Retina (tissue), 1 donor: ENCODE results near the gene PBLD.
"Not testable (repeated sequence)": the region's sequence is repeated elsewhere in the genome, so short reads cannot be mapped to it uniquely, and the experiment has no call there.

Source experiments
- DNase-seq: peaks from one replicate; pipeline ENCODE4 v3.0.0-alpha.2; 2016

The PBLD gene

DNA sequence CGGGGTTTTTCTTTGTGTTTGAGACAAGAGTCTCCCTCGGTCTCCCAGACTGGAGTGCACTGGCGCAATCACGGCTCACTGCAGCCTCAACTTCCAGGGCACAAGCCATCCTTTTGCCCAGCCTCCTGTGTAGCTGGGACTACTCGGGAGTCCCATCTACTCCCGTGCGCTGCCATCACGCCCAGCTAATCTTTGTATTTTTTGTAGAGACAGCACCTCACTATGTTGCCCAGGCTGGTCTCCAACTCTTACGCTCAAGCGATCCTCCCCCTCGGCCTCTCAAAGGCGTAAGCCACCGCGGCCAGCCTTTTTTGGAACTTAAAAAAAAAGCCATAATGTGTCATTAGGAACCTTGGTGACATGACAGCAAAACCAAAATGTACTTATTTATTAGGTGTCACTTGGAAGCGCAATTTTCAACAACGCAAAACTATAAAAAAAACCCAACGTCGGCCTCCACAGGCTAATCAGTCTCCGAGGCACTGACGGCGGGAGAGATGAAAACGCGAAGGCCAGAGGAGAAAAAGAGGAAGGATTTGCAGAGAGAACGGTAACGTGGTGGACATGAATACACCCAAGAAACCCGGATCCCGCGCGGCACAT is 1.8 kb downstream of the PBLD start:
- DNase-seq, result no peak

GRCh38 chr10:68329506-68329861 is 3.2 kb downstream of the PBLD start:
- no peak for DNase-seq

DNA sequence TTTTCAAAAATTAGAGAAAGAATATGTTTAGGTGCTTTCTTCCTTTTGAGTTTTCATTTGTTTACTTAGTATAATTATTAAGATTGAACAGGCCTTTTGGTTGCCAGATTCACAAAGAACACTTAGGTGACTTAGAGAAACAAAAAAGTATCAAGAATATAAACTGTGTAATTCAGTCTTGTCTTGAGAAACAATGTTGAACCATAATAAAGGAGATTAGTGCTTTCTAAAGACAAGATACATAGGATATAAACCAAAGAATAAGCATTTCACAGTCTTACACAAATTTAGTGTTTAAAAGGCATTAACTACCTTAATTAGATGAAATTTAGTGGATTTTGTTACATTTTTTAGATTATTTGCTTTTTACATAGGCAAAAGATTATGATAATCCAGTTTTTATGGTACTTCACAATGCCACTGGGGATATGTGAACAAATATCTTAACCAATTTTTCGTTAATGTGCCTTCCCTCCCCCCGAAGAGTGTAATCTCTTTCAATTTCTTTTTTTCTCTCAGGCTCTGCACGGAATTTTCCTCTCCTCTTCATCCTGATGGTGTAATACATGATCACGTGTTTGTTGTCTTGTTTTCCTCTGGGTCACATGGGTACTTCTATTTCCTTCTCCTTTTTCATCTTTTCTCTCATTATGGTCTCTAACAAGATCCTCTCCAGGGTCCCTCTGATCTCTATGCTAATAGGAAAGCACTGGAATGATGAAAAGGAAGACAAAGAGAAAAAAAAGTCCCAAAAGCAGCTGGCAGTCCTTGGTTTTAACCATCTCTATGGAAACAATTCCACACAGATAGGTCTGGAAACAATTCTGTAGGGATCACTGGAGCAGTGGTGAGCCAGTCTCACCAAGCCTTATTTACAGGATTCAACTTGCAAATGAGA is 4.6 kb downstream of the PBLD start:
- DNase-seq, result peak; percentile 70

GRCh38 chr10:68324396-68324795 is 8.3 kb downstream of the PBLD start:
- DNase-seq, result not testable (repeated sequence)

- no peak for DNase-seq
Observed at GRCh38 chr10:68318331-68319059, 14.2 kb downstream of the PBLD start.

DNA sequence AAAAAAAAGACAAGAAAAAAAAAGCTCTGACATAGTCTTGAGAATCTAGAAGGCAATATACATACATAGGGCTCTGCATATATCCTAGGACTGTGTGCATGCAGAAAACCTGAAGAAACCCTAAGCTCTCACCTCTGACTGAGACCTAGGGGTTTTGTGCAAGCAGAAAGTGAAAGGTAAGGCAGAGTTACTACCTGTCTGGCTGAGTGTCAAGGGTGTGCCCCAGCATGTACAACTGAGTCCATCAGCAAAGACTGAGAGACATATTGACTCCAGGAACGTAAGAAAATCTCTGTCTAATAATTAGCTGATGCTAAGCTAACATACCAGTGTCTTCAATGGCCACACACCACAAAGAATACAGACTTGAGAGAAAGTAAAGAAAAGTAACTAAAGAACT is 17.1 kb downstream of the PBLD start:
- no peak for DNase-seq

- DNase-seq, result not testable (repeated sequence)
Observed at GRCh38 chr10:68314930-68315329, 17.8 kb downstream of the PBLD start.

- no peak for DNase-seq
Observed at GRCh38 chr10:68310531-68310930, 22.2 kb downstream of the PBLD start.

- no peak for DNase-seq
Observed at GRCh38 chr10:68305854-68306253, 26.9 kb downstream of the PBLD start.

GRCh38 chr10:68303849-68304412 is 28.8 kb downstream of the PBLD start:
- DNase-seq, result no peak

- DNase-seq, result no peak
Observed at GRCh38 chr10:68302871-68303270, 29.9 kb downstream of the PBLD start.

DNA sequence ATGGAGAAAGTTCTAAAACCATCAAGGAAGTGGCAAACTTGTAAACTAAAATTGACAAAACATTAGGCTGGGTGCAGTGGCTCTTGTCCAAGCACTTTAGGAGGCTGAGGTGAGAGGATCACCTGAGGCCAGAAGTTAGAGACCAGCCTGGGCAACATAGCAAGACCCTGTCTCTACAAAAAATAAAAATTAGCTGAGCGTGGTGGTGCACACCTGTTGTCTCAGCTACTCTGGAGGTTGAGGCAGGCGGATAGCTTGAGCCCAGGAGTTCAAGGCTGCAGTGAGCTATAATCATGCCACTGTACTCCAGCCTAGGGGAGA is 30.3 kb downstream of the PBLD start:
- DNase-seq, result no peak

DNA sequence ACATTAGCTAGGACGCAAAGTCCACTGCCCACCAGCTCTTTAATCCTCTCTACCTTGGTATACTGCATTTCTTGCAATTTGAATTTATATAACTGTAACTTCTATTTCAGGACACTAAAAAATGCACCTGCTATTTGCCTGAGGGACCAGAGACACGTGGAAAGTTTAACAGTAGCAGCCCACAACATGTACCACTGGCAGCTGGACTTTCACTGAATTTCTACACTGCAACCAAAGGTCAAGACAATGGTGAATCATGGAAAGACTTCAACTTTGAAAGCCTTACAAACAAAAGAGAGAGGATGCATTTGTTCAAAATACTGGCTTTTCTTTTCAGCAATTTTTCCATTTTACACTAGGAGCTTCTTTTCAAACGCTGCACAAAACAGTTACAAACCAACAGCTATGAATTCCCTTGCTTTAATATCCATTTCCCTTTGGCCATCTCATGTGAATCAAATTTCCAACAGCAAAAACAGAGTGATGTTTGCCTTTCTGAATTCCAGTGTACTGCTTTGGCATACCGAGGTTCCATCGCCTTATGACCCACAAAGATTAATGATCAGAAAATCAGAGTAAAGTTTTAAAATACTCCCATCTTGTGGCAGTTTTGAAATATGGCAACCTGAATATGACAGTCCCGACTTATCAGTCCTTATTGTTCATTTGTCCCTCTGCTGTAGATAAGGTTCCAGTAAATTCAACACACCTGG is 30.8 kb downstream of the PBLD start:
- DNase-seq, result peak; percentile 61

DNA sequence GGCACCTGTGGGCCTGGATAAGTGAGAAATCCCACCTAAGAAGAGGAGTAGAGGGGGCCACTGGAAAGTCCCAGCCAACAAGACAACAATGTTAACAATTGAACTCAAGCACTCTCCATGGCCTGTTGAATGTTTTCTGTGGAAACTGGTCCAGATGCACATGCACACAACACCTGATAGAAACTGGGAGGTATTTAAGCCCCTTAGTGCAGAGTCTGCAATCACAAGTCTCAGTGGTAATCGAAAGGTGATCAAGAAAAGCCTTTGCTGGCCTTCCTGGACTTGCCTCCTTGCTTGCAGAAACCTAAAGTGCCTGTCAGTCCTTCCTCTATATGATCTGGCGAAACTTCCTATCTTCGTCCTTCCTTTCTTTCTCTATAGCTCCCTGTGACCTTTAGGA is 31.4 kb downstream of the PBLD start:
- no peak for DNase-seq

DNA sequence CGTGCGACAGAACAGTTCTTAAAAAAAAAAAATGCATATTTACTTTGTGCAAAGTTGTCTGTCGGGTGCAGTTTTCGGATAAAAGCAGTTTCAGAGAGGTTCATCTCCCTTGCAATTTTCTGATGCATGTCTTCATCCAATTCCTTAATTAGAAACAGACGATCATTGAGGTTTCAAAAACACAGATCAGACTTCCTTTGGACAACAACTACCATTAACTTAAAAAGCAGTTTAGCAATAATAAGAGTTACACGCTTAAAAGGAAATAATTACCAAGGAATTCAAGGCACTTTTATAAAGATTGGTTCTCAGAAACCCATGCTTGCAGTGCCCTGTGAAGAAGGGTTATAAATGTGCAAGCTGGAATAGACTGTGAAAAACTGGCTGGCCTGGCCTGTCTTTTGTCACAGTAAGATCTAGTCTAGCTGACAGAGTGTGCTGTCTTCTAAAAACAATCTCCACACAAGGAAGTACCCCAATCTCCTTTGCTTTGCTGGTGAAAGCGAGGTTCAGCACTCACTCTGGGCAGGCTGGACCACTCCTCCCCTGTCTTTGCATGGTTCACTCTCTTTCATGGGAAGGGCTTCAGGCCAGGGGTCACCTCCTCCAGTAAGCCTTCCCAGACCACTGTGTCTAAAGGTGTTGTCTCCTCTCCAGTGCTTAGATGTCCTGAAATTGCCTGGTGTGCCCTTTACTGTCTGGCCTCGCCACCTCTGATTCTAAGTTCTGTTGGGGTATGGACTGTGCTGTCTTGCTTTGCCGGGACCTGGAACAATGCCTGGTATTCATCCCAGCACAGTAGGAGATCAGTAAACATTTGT is 35.7 kb downstream of the PBLD start:
- no peak for DNase-seq

DNA sequence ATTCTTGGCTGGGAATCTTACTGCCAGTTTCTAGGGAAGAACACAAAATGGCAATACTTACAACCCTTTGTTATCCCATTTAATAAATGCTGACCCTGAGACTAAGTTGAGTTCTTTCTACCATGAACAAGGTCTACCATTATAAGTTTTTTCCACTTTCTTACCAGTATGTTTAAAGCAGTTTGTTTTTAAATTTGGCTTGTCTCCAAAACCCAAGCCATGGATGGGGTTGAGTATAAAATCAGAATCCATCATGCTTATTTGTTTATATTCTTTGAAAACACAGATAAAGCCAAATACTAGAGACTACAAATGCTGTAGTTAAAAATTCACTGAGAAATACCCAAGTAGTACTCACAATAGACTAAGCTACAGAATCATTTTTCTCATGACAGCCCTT is 42.0 kb downstream of the PBLD start:
- no peak for DNase-seq

DNA sequence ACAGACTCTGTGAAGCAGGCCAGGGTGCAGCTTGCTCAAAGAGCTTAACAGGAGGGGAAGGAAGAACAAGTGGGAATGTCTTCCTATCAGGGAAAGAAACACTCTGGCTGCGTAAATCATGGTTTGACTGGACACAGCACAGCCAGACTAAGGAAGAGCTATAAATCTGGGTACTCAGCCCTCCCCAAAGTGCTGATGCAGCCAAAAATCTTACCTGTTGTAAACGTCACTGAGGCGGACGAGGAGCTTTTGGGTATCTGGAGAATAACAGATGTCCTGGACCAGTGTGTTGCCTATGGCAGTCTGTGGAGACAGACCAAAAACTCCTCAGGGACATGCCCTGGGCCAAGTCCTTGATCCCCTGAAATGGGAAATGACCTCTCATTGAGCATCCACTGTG is 44.0 kb downstream of the PBLD start:
- DNase-seq, result no peak

DNA sequence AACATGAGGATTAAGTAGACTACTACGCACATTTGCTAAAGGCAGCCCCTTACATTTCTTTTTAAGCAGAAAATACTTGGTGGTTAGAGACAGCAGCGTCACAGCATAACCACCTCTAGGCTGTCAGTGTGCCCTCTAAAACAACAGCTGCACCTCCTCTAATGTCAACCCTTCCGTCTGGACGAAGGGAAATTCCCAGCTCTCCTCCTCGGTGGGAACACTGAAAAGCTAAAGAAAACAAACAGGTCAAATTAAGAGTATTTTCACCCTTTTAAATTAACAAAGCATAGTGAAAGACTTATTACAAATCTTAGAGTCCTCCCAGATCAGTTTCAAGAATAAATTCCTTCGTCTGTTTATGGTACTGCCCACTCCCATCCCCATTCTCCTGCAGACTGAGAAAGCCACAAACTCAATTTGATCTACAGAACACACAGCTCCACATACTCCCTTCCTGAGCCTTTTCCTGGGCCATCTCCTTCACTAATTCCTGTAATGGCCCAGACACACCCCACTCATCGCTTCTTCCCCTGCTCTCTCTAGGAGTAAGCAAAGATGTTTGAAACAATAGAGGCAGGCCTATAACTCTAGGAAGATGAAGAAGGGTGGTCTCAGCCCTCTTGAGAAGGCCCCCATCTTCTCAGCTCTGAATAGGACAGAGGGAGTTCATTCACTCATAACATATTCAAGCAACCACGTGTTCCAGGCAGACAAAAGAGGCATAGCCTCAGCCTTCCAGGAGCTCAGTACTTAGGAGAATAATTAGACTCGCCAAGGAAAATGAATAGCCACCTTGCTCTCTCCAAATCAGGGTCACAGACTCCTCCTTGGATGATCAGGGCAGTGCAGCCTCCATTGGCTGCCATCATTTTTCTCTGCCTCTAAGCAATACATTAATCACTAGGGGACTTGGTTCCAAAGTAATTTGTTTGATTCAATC is 48.4 kb downstream of the PBLD start:
- peak; percentile 45 for DNase-seq

DNA sequence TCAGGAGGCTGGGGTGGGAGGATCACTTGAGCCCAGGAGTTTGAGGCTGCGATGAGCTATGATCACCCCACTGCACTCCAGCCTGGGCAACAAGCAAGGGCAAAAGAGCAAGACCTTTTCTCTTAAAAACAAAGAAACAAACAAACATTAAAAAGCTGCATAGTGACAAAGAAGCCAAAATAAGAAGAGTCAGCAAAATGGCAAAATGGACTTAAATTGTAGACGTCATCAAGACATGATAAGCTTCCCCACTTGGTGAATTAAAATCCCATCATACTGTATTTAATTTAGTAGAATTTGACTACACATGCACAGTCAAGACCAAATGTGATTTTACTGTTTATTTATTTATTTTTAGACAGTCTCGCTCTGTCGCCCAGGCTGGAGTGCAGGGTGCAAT is 52.0 kb downstream of the PBLD start:
- no peak for DNase-seq

DNA sequence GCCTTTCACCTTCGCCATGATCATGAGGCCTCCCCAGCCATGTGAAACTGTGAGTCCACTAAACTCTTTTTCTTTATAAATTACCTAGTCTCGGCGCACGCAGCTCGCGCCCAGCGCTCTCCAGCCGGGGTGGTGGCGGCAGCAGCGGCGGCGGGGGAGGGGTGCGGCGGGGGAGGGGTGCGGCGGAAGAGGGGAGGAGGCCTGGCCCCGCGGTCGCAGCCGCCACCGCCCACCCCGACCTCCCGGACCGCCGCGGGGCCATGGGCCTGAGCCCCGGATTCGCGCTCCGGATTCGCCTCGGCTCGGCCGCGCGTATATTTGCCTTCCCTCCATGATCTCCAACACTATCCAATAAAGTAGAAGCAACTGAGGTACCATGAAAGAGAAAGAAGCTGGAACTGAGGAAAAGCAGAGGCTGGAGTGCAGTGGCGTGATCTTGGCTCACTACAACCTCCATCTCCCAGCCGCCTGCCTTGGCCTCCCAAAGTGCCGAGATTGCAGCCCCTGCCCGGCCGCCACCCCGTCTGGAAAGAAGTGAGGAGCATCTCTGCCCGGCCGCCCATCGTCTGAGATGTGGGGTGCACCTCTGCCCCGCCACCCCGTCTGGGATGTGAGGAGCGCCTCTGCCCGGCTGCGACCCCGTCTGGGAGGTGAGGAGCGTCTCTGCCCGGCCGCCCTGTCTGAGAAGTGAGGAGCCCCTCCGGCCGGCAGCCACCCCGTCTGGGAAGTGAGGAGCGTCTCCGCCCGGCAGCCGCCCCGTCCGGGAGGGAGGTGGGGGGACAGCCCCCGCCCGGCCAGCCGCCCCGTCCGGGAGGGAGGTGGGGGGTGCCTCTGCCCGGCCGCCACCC is 53.6 kb downstream of the PBLD start:
- DNase-seq, result not testable (repeated sequence)
